Endothelial cell of hepatic sinusoid (primary cell): ENCODE data around the gene SLC44A5.
"Not testable (repeated sequence)": the region's sequence is repeated elsewhere in the genome, so short reads cannot be mapped to it uniquely, and the experiment has no call there.

Source experiments
- in situ Hi-C: cut with HindIII; loops from 2 replicates; pipeline ENCODE4 v1.10.0; 2017; ENCODE audit warnings: low sequenced_read_pairs

SLC44A5 gene

GRCh38 chr1:75203415-75204277 is 407.3 kb downstream of the SLC44A5 start:
- in situ Hi-C loops: no loop called here

DNA sequence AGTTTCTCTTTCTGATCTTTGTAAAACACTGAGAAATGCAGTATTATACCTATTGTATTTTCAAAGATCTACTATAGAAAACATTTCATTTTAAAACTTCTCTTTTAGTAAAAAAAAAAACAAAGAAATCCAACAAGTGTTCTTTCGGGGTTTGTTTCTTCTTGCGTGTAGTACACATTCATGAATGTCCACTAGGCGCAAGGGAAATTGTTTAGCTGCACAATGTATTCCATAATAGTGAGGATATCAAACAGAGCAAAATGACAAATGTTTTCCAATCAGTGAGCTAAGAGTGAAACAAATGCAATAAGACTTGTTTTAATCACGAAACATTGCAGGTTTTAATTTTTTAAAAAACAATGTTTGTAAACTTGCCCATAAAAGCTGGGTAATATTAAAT is 408.2 kb downstream of the SLC44A5 start:
- in situ Hi-C loops: no loop called here

DNA sequence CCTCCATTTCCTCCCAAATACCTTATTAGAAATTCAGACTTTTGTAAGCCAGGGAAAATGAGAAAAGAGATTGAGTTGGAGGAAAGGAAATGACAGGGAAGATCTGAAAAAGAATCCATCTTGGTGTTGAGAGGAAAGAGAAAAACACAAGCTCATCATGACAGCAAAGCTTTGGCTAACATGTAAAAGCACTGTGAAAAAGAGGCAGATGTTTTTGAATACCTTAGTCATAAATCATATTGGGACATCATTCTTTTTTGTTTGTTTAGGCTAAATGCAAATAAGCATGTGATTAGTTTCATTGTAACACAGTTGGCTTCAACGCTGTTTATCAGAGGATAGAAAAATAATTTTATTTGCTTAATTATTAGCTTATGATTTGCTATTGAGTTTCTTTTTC is 412.2 kb downstream of the SLC44A5 start:
- in situ Hi-C loops: loop anchor here (10.0 kb wide), 1 partner anchor 414 kb away; no protein-coding TSS in a partner anchor

DNA sequence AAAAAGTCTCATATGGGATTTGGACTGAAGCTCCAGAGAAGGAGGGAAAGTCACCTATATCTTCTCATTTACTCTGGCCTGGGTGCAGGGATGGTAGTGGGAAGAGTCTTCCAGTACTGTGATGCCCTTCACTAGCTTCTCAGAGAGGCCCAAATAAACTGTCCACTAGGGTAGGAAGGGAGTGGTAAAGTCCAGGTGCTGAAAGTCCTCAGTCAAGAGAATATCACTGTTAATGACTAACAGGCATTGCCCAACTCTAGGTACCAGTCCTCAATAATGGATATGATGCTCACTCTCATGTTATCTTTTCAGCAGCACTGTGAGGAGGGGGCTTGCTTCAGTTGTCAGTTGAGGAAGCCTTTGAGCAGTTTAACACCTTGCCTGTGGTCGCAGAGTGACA is 412.8 kb downstream of the SLC44A5 start:
- in situ Hi-C loops: loop anchor here (10.0 kb wide), 1 partner anchor 413 kb away; no protein-coding TSS in a partner anchor

DNA sequence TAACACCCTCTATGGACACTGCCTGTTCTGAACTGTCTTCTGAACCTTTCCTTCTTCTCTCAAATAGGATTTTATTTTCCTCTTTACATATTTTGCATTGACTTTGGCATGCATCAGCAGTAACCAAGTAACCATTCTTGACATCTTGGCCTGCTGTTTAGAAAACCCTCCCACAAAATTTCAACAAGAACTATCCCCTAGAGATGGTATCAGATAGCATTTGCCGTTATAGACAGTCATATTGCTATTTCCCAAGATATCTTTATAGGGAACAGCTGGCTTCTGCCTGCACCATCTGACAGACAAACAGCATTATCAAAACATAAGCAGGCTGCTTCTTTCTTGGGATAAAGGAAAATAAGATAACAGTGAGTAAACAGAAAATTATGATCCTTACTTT is 422.0 kb downstream of the SLC44A5 start:
- in situ Hi-C loops: no loop called here

DNA sequence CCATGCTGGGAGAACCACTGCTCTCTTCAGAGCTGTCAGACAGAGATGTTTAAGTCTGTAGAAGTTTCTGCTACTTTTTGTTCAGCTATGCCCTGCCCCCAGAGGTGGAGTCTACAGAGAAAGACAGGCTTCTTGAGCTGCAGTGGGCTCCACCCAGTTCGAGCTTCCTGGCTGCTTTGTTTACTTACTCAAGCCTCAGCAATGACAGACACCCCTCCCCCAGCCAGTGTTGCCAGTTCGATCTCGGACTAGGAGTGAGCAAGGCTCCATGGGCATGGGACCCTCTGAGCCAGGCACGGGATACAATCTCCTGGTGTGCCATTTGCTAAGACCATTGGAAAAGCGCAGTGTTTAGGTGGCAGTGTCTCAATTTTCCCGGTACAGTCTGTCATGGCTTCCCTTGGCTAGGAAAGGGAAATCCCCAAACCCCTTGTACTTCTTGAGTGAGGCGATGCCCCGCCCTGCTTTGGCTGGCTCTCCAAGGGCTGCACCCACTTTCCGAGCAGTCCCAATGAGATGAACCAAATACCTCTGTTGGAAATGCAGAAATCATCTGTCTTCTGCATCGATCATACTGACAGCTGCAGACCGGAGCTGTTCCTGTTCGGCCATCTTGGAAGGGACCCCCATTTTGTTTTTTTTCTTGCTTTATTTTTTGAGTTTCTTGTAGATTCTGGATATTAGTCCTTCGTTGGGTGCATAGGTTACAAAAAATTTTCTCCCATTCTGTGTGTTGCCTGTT is 429.5 kb downstream of the SLC44A5 start:
- in situ Hi-C loops: not testable (repeated sequence)

DNA sequence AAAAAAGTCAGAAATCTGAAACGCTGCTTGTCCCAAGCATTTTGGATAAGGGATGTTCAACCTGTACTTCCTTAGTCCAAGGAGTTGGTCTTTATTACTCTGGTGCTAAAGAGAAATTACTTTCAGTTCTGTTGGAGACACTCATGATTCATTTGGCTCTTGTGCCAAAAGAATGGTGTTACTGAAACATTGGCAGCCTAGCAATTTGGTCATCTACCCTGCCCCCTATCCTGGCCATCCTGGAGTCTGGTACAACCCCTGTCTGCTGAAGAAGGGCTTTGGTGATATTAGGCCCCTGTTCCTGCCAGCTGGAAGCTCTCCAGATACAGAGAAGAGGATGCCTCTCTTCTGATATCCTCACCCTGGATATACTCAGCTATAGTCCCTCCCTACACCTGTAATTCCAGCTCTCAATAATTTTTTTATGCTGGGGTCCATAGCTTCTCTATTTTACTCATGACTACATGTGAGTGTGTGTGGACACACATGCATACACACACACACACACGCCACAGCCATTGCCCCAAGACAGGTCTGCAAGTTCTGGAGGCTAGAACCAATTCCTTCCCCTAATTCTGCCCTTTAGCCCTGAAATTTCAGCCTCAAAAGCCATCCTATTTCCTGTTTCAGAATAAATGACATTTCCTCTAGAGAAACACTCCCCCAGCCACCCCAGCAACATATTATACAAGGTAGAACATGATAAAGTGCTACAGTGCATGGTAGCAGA is 436.7 kb downstream of the SLC44A5 start:
- in situ Hi-C loops: no loop called here

DNA sequence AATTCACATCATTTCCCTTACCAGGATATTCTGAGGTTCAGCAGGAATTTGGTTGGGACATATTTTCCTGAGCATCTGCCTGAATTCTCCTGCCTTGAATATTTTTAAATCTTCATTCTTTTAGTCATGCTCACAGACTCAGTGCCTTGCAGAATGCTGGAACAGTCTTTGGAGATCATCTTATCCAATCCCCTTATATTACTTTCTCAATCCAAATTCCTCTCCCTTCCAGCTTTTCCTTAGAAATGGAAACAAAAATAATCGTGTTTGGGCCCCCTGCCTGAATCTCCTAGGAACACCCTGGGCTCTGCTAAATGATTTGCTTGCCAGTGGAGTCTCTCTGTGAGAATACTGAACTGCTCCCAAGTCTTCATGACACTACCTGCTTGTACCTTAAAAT is 438.4 kb downstream of the SLC44A5 start:
- in situ Hi-C loops: no loop called here

DNA sequence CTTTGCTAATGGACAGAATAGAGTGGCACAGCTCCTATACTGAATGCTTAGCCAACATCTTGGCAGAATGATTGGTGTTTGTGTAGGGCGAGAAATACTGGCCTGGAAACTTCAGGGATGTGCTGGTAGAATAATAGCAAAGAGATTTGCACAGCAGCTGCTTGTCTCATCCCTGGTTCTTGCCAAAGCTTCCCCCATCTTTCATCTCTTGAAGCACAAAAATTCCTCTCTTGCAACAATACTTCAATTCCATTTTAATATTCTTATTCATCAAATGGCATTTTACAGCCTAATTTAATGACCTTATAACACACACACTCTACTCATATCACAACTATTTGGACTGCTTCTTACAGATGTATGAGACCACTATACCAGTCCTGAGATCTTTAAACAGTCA is 439.0 kb downstream of the SLC44A5 start:
- in situ Hi-C loops: no loop called here

DNA sequence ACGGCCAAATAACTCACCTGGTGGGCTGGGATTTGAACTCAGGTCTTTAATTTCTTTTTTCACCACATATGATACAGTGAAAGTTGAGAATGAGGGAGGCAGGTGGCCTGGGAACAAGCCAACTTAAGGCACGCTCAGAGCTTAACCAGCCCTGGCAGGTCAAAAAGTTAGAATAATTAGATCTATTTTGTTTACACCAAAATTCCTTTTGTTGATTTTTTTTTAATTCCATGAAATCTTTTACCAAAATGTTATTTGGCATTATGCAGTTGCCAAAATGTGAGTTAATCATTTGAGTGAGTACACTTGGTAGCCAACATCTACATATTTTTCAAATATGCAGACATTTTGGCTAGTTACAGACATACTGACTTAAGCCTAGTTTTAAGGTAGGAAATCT is 439.9 kb downstream of the SLC44A5 start:
- in situ Hi-C loops: no loop called here

DNA sequence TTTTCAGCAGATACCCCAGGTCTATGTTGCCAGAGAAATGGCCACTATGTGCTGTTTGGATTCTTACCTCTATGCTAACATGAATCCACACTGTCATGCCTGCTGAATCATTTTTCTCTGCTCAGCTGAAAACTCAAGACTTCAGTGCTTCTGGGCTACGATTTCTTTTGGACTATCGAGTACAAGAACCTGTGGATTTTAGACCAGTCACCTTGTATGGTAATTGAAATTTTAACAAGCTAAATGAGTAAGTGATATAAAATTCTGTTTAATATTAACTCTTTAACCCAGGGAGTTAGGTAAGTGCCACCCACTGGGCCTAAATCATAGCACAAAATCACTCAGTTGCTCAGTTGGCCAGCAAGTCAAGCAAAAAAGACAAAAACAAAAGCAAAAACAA is 440.9 kb downstream of the SLC44A5 start:
- in situ Hi-C loops: no loop called here

DNA sequence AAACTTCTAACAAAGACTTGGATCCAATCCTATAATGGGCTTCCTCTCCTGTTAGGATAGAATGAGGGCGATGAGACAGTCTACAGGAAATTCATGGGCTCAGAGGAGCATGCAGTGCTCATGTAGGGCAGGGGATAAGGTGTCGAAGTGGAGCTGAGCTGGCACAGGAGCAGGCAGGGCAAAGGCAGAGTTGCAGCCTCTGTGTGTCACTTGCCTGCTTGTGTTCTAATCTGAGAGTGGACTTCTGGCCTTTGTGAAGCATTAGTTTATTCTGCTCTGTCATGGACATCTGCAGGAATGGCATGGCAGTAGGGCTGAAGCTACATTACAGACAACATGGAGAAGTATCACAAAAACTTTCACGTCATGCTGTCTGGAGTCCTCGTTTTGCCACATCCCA is 444.1 kb downstream of the SLC44A5 start:
- in situ Hi-C loops: no loop called here

GRCh38 chr1:75165264-75165663 is 445.6 kb downstream of the SLC44A5 start:
- in situ Hi-C loops: no loop called here

GRCh38 chr1:75159154-75159553 is 451.8 kb downstream of the SLC44A5 start:
- in situ Hi-C loops: no loop called here
